HFFc6 (cell line): ENCODE measurements around the gene DDX10. TPM values are rescaled to one million over a fixed set of nuclear protein-coding genes. Genes with fewer than 3 reads are reported as not detected.

Source experiments
- DNase-seq: peaks from one replicate; pipeline ENCODE4 v3.0.0-alpha.2; 2018
- H3K27ac Mint-ChIP-seq: 2 replicates; pipeline ENCODE4 v1.8.0; 2020; ENCODE audit warnings: mild to moderate bottlenecking, mixed read lengths
- H3K27me3 Mint-ChIP-seq: 2 replicates; pipeline ENCODE4 v1.8.0; 2021; ENCODE audit warnings: mild to moderate bottlenecking, moderate library complexity, mixed read lengths; ENCODE audit not compliant: insufficient read depth
- H3K36me3 Mint-ChIP-seq: 2 replicates; pipeline ENCODE4 v1.8.0; 2021; ENCODE audit warnings: low read depth, mixed read lengths
- H3K4me1 Mint-ChIP-seq: 2 replicates; pipeline ENCODE4 v1.8.0; 2020; ENCODE audit warnings: low read depth, mixed read lengths
- H3K4me3 Mint-ChIP-seq: 2 replicates; pipeline ENCODE4 v1.8.0; 2020; ENCODE audit warnings: mild to moderate bottlenecking, moderate library complexity, mixed read lengths
- H3K9me3 Mint-ChIP-seq: 2 replicates; pipeline ENCODE4 v1.8.0; 2020; ENCODE audit warnings: mild to moderate bottlenecking, mixed read lengths
- CTCF ChIP-seq: fragments of 200-600 bp; sonication (generic); IDR thresholded peaks from 2 replicates; pipeline ENCODE4 v1.5.0; 2021; ENCODE audit warnings: antibody characterized with exemption, mild to moderate bottlenecking
- total RNA-seq, 6 experiments: library from RNA; stranded (reverse); fragmentation: NEBNext Ultra II Directional; extraction: Animal tissue kit (Norgen Biotek cat#: 25700); gene quantifications; 2 replicates in 1 of 6; 3 replicates in 5 of 6; pipeline ENCODE4 v1.2.3, GENCODE V29; 2021

The DDX10 gene
- total RNA-seq, 6 experiments from 2014 or later: 24.5 to 45.5 (median 33.5) TPM

GRCh38 chr11:108926171-108926840, 261.4 kb downstream of the DDX10 start:
- Mint-ChIP-seq H3K4me1 (peaks cover 69% of the 10 kb centered on the region), H3K27me3 (peaks cover 1% of the 10 kb centered on the region; the same call in 1 of the 2 replicates), H3K36me3 (peaks cover 15% of the 10 kb centered on the region), H3K27ac (peak overlapping the region; percentile 27; the same call in 1 of the 2 replicates), H3K9me3 (no peaks in the 10 kb centered on the region), H3K4me3 (peak overlapping the region; percentile 5; the same call in 1 of the 2 replicates)
- no peak for DNase-seq
- no peak for TF ChIP-seq CTCF

GRCh38 chr11:108926841-108927577, 262.1 kb downstream of the DDX10 start:
- Mint-ChIP-seq H3K36me3 (peaks cover 17% of the 10 kb centered on the region), H3K27me3 (peaks cover 1% of the 10 kb centered on the region; the same call in 1 of the 2 replicates), H3K27ac (peak overlapping the region; percentile 27), H3K4me1 (peaks cover 76% of the 10 kb centered on the region), H3K9me3 (no peaks in the 10 kb centered on the region), H3K4me3 (no peak overlapping the region)
- DNase-seq: no peak
- TF ChIP-seq CTCF: no peak

- Mint-ChIP-seq H3K9me3 (no peaks in the 10 kb centered on the region), H3K27ac (peak overlapping the region; percentile 89), H3K4me1 (peaks cover 80% of the 10 kb centered on the region), H3K36me3 (peaks cover 27% of the 10 kb centered on the region), H3K4me3 (no peak overlapping the region), H3K27me3 (peaks cover 1% of the 10 kb centered on the region; the same call in 1 of the 2 replicates)
- no peak for DNase-seq
- no peak for TF ChIP-seq CTCF
Observed at GRCh38 chr11:108927791-108928545, 263.1 kb downstream of the DDX10 start.

GRCh38 chr11:108929241-108929640, 264.4 kb downstream of the DDX10 start:
- Mint-ChIP-seq H3K4me3 (peak overlapping the region; percentile 72), H3K9me3 (no peaks in the 10 kb centered on the region), H3K36me3 (peaks cover 29% of the 10 kb centered on the region), H3K27ac (peak overlapping the region; percentile 89), H3K27me3 (peaks cover 1% of the 10 kb centered on the region; the same call in 1 of the 2 replicates), H3K4me1 (peaks cover 93% of the 10 kb centered on the region)
- no peak for TF ChIP-seq CTCF
- DNase-seq: peak; percentile 96

- Mint-ChIP-seq H3K4me1 (peaks cover 90% of the 10 kb centered on the region), H3K27me3 (peaks cover 1% of the 10 kb centered on the region; the same call in 1 of the 2 replicates), H3K4me3 (peak overlapping the region; percentile 56), H3K36me3 (peaks cover 39% of the 10 kb centered on the region), H3K9me3 (no peaks in the 10 kb centered on the region), H3K27ac (peak overlapping the region; percentile 85)
- no peak for DNase-seq
- no peak for TF ChIP-seq CTCF
Observed at GRCh38 chr11:108931168-108931567, 266.3 kb downstream of the DDX10 start.
